Measurements from ENCODE around the gene LTBP1.

DNA sequence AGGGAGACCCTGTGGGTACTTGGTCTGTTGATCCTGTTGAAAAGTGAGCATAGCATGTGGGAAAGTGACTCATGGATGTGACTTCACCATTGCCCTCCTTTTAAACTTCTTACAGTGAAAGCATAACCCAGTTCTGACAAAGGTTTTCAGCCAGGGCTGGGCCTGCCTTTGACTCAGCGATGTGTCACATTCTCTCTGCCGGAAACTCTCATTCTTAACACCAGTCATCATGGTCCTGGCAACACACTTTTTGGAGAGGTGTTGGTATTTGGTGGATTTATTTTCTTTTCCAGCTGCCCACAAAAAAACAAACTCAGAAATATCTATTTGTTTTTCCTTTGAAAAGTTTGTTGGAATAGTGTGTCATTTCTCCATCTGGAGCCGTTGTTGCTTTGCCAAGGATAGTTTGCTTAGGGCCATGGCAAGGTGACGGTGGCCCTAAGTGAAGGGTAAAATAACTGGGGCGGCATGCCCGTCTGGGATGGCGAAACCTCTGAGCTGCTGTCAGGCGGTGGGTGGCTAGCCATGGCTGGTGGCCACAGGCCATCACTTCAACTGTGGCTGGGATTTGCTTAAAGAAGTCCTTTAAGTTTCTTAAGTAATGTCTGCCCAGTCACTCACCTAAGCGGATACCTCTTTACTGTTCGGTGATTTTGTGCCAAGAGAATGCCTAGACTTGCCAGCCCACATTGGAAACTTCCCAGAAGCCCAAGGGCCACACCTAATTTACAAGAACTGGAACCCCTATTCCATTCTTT lies 123.3 kb downstream of the LTBP1 start:
- TF ChIP-seq, protein P1, sequence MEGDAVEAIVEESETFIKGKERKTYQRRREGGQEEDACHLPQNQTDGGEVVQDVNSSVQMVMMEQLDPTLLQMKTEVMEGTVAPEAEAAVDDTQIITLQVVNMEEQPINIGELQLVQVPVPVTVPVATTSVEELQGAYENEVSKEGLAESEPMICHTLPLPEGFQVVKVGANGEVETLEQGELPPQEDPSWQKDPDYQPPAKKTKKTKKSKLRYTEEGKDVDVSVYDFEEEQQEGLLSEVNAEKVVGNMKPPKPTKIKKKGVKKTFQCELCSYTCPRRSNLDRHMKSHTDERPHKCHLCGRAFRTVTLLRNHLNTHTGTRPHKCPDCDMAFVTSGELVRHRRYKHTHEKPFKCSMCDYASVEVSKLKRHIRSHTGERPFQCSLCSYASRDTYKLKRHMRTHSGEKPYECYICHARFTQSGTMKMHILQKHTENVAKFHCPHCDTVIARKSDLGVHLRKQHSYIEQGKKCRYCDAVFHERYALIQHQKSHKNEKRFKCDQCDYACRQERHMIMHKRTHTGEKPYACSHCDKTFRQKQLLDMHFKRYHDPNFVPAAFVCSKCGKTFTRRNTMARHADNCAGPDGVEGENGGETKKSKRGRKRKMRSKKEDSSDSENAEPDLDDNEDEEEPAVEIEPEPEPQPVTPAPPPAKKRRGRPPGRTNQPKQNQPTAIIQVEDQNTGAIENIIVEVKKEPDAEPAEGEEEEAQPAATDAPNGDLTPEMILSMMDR (optimal IDR thresholded peaks at IDR 0.05 in 1 of 3, IDR thresholded peaks at IDR 0.05 in 1 of 3, conservative IDR thresholded peaks at IDR 0.05 in 1 of 3; ENCODE audit: extremely low read depth in 1 of 3, insufficient read depth in 2 of 3, low read length in 3 of 3), result no peak
- TF ChIP-seq EZH2 (IDR thresholded peaks at IDR 0.05; ENCODE audit: low read length), result no peak

Data from keratinocyte (primary cell).